HG03025 (cell line): Measurements from ENCODE around the gene DNAI2.
"Not testable (repeated sequence)": the region's sequence is repeated elsewhere in the genome, so short reads cannot be mapped to it uniquely, and the experiment has no call there.

Experiments used
- ATAC-seq: cut with Tn5 transposase; IDR thresholded peaks from one replicate; pipeline ENCODE4 v1.9.1; 2021; ENCODE audit warnings: mild to moderate bottlenecking, moderate library complexity; ENCODE audit not compliant: unreplicated experiment, low FRiP score

DNAI2 gene

DNA sequence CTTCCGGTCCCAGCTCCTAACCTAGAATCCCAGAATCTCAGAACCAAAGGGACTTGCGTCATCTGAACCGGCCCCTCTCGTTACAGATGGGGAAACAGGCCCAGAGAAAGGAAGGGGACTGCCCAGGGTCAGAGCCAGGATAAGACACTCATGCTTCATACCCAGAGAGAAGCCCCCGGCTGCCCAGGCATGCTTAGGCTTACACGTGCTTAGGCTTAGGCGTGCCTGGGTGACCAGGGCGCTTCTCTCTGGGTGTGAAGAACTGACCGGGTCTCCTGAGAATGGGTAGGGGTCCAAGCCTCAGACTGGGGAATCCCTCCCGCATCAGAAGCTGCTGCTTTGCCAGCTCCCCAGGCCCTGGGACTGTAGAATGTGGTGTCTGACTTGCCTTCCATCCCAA lies 29.9 kb upstream of the DNAI2 start:
- no peak for ATAC-seq

DNA sequence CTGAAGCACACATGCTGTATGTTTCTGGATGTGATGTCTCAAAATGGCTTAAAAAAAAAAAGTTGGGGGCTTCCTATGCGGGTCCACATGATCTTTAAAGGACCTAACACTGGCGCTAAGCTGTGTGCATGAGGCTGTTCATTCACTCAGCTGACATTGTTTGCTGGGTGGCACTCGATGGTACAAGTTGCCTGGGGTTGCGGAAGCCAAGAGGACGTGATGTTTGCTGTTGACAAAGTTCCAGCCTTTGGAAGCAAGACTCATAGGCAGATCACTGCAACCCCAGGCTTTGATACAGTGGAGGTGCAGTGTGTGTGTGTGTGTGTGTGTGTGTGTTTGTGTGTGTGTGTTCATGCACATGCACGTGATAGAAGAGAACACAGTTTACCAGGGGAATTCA lies 29.5 kb upstream of the DNAI2 start:
- ATAC-seq: no peak

DNA sequence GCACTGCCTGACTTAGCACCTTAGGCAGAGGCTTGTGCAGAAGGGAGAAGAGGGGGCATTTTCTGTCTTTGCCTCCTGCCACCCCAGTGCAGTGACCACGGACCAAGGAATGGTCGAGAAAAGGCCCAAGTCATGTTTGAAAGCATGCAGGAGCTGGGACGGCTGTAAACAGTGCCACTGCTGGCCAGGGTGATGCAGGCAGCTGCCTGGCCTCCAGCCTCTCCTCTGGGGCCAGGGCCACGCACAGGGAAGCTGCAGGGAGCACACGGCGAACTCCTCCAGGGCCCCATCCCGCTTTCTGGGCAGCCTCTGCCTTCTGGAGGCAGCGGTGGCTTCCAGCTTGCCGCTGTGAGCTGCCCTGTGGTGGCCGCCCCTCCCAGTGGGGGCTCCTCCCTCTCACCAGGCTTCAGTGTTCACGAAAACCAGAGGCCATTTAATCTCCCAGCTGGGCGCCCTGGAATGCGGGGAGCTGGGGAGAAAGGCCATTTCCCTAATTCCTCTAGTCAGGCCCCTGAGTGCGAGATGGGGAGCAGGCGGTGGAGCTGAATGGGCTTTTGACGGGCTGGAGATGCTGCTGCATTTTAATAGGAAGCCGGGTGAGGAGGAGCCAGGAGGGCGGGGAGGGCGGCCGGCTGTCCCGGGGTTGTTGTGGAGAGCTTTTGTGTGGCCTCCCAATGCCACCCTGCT lies 28.7 kb upstream of the DNAI2 start:
- no peak for ATAC-seq

DNA sequence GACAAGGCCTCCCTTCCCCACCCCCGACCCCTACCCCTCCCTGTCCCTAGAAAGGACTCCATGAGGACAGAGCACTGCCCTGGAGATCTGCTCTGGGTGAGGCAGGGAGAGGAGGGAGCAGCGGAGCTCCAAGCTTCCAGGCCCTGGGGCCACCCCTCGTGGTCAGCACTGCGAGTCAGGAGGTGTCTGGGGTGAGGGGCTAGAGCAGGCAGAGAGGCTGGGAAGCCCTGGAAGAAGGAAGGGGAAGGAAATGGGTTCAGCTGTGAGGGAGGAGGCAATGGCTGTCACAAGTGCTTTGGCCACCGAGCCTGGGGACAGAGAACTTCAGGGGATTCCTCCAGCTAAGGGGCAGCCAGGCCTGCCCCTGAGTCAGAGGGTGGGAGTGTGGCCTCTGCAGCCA lies 28.2 kb upstream of the DNAI2 start:
- ATAC-seq: no peak

DNA sequence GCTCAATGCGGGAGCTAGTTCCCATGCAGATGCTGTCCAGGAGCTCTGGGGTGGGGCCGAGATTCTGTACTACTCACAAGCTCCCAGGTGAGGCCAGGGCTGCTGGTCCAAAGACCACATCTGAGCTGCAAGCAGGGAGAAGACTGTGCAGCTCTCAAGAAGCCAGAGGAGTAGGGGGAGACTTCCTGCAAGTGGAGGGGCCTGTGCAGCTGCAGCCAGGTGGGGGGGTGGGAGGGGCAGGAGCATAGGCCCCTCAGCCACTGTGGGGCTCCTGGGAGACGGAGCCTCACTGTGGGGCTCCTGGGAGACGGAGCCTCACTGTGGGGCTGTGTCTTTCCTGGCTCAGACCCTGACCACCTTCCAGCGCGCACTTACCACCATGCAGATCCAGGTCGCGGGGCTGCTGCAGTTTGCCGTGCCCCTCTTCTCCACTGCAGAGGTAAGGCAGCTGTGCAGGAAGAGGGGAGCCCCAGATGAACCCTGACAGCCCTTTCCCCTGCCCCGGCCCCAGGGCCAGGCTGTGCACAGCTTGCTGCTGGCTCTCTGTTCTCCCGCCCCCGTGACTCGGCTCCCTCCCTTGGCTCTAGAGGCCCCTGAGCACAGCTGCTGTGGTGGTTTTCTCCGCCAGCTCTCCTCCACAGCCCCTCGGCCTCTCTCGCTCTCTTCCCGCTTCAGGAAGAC lies 24.3 kb upstream of the DNAI2 start:
- ATAC-seq: no peak

DNA sequence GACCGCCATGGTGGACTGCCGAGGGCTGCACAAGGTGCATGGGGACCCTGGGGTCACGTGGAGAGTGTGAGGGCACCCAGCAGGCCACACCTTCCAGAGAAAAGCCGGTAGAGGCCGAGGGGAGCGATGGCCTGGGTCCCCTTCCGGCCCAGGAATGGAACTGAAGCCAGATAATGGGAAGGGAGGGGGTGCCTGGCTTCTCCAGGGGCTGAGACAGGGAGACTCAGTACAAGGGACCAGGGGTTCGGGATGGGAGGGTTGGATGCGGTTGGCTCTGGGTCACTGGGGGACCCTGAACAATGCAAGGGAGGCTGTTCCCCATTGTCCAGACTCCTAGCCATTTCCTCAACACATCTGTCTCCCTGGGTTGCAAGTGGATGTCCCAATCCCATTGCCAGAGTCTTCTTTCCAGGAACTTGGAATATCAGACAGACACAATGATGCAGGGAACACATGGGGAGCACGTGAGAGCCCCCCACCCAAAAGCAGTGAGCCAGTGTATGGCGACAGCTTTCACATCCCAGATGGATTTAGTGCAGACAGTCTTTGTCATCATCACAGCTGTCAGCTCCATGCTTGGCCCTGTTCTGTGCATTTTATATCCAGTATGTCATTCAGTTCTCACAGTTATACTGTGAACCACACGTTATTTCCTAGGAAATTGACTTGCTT lies 23.6 kb upstream of the DNAI2 start:
- no peak for ATAC-seq

DNA sequence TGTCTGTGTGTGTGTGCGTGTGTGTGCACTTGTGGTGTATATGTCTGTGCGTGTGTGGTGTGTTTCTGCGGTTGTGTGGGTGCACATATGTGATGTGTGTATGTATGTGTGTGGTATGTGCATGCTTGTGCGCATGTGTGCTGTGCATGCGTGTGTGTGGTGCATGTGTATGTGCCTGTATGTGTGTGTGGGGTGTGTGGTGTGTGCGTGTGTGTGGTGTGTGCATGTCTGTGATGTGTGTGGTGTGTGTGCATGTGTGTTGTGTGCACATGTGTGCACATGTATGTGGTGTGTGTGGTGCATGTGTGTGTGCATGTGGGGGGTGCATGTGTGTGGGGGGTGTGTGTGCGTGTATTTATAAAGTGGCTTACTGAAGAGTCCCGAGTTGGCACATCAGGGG lies 23.0 kb upstream of the DNAI2 start:
- ATAC-seq: no peak

DNA sequence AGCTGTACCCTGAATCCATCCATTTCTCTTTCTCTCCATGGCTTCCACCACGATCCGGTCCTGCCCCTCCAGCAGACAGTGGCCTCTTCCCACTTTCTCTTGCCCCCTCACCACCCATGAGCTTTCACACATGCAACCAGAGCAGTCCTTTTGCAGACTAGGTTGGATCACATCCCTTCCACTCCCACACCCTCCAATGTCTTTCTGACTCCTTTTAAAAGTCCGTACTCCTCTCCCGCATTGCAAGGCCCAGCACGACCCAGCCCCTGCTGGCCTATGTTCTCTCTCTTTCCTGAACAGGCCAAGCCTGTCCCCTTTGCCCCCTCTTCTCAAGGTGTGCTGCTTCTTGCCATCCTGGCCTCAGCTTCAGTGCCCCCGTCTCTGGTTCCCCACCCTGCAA lies 22.5 kb upstream of the DNAI2 start:
- no peak for ATAC-seq

DNA sequence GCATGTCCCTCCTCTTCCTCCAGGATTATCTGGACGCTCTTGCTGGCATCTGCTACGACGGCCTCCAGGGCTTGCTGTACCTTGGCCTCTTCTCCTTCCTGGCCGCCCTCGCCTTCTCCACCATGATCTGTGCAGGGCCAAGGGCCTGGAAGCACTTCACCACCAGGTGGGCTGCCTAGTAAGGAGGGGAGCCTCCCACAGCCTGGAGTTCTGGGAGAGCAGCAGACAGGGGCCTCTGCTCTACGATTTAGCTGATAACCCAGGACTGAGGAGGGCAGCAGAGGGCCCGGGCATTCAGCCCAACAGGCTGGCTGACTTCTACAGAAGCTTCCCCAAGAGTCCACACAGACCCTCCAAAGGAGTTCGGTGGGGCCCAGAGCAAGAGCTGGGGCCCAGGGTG lies 21.8 kb upstream of the DNAI2 start:
- no peak for ATAC-seq

DNA sequence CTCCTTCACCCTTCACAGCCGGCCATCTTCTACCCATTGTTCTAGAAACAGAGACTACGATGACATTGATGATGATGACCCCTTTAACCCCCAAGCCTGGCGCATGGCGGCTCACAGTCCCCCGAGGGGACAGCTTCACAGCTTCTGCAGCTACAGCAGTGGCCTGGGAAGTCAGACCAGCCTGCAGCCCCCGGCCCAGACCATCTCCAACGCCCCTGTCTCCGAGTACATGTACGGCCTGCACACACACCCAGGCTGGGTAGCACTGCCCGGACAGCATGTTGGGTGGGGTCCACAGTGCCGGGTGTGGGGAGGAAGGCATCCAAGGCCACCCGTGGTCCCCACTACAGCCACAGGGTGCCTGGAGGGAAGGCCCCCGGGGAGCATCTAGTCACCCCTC lies 21.0 kb upstream of the DNAI2 start:
- ATAC-seq: no peak

DNA sequence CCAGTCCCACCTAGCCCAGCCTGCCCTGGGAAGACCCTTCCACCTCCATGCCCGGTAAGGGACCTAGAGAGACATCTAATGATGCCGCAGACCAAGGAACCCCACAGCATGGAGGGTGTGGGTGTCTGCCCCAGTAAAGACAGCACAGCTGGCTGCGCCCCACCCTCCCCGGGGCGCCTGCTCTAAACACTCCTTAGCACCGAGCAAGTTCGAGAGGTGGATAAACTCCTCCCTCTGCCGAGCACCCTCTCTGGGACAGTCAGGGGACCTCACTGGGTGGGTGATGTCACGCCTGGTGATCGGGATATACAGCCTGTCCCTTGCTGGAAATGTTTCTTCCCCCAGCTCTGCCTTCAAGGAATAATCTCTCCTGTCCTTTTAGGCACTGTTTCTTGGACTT lies 16.7 kb upstream of the DNAI2 start:
- no peak for ATAC-seq

DNA sequence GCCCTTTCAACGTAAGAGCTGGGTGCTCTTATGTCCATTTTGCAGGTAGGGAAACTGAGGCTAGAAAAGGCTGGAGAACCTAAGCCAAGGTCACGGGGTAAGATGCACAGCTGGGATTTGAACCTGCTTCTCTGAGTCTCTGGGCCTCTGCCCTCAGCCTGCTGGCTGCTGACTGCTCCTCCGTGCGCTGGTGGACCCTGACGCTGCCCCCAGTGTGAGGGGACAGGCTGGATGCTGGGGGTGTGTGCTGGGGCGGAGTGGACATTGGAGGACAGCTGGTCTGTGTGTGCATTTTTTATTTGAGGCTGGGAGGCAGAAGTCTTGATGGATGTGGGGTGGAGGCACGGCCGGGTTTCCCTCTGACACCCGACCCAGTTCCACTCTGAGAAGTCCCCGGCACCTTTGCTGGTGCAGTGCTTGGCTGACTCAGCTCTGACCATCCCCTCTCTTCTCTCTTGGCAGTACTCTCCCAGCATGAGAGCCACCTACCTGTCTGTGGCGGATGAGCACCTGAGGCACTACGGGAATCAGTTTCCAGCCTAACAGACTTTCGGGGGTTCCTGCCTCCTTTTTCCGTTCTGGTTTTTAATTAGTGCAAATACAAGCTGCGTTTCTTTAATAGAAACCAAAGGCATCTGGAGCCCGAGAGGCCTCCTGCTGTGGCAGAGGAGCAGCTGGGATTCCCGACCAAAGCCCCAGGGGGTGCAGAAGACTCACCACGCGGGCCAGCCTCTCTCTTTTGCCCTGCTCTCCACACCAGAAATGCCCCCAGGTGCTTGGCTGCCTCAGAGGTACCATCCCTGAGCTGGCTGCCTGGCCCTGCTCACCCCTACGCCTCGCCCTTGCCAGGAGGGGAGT lies 14.1 kb upstream of the DNAI2 start:
- no peak for ATAC-seq

DNA sequence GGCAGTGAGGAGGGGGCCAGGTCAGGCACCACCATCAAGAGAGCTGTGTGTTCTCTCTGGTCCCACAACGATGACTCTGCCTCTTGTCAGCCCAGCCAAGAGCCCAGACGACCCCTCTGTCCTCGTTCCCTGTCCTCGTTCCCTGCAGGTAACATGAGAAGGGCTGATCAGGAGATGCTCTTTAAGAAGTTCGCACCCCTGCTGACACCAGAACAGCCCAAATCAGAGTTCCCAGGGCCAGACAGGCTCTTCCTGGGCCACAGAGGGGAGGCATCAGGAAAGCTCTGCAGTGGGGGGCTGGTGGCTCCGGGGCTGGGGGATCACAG lies 13.5 kb upstream of the DNAI2 start:
- ATAC-seq: no peak

DNA sequence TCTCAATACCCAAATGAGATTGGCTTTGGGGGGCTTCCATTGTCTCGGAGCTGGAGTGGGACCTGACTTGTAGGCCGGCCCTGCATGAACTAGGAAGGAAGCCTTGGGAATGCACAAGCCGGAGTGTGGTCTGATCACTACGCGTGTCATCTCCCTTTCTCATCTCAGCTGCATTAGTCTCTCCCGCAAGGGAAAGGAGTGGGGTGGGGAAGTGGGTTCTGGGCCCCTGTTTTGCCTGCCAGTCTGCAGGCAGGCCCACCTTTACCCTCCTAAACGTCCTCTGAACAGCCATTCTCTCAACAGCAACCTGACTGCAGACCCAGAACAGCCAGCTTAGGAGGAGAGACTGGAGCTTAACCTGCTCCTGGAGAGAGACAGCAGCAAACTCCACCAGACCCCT lies 11.4 kb upstream of the DNAI2 start:
- no peak for ATAC-seq

DNA sequence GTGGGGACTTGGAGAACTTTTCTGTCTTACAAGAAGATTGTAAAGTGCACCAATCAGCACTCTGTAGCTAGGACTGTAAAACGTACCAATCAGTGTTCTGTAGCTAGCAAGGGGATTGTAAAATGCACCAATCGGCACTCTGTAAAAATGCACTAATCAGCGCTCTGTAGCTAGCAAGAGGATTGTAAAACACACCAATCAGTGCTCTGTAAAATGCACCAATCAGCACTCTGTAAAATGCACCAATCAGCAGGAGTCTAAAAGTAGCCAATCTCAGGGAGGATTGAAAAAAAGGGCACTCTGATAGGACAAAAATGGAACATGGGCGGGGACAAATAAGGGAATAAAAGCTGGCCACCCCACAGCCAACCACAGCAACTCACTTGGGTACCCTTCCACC lies 7.0 kb upstream of the DNAI2 start:
- not testable (repeated sequence) for ATAC-seq

DNA sequence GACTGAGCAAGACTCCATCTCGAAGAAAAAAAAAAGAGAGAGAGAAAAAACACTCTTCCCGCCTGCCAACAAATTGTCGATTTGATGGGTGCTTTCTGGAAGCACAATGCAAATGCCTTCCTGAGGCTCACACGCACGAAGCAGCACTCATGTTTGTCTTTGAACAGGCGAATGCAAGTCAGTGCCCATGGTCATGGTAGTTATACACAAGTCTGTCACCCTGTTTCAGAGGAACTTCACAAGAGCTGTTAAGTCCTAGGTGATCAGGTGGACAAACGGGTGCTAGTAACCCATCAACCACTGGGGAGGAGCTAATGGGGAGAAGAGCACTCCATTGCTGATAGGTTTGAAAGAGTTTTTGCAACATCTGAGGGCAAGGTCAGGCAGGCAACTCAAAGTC lies 6.5 kb upstream of the DNAI2 start:
- ATAC-seq: no peak

DNA sequence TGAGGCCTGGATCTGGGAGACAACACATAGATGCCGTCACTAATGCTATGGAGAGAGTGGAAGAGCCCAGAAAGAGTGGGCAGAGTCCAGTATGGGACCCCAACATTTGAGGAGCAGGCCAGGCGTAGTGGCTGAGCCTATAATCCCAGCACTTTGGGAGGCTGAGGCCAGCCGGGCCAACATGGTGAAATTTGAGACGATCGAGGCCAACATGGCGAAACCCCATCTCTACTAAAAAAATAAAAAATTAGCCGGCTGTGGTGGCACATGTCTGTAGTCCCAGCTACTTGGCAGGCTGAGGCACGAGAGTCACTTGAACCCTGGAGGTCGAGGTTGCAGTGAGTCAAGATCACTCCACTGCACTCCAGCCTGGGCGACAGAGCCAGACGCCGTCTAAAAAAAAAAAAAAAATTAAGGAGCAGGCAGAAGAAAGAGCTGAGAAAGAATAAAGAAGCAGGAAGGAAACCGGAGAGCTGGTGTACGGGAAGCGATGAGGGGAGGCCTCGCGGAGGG lies 6.0 kb upstream of the DNAI2 start:
- no peak for ATAC-seq

DNA sequence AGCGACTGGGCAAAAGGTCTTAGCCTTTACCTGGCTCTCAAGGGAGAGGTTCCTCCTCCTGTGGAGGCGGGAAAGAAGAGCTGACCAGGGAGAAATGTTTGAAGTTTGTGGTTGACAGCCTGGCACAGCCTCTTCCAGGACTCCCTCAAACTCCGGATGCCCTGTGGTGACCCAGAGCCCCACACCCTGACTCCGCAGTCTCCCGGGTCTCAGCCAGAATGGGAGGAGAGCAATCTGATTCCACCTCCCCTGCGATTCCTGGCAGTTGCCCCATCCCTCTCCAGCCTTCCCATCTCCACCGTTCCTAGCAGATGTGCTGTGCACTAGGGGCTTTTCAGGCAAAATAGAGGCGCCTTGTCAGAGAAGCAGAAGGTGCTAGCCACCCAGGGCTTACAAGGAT lies 5.5 kb upstream of the DNAI2 start:
- no peak for ATAC-seq

DNA sequence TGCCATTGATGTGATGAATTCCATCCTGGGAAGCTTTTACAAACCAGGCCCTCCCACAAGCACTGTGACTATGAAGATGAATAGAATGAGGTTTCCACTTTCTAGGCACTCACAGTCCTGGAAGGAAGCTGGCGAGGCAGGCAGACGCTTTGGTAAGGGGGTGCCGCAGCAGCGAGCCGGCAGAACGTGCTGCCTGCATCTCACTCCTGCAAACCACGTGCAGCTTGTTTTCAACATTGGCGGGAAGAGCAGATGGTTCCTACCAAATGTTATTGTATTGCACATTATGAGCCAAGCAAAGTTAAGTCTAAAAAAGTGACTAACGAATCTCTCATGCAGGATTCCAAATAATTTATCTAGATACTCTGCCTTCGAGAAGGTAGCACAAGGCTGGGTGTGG lies 3.7 kb upstream of the DNAI2 start:
- ATAC-seq: no peak

DNA sequence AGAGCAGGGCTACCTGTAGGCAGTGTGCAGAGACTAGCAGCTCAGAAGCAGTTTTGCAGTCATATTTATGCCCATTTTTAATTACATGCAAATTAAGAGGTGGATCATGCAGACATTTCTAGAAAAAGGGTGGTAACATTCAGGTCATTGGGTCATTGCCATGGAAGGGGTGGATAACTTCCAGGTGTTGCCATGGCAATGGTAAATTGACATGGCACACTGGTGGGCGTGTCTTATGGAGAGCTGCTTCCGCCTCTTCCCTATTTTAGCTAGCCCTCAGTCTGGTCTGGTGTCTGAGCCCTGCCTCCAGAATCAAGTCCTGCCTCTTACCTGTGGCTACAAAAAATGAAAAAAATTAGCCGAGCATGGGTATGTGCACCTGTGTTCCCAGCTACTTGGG lies 2.8 kb upstream of the DNAI2 start:
- ATAC-seq: no peak

DNA sequence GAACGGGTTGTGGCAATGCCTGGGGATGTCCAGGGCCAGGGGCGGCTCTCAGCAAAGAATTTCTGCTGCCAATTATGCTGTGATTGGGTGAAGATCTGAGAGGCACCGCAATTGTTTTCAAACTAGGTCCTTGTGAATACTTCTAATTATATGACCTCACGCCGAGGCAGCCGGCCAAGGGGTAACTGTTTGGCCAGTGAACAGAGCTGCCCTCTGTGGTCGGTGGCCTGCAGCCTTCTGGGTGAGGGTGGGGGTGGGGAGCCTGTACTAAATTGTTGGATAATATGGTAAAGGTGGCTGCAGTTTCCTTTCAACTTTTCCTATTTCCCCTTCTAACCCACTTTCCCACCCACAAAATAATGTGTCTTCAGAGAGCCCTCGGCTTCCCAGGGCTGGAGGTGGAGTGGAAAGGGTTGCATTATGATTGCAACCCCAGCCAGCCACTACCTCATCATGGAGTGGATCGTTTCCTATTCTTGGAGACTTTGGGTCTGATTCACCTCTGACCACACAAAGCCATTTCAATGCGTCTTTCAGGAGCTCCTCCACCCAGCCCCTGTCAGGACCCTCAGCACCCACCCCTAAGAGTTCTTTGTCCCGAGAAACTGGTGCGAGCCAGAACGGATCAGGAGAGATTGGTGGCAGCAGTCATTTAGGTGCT lies 2.0 kb upstream of the DNAI2 start:
- ATAC-seq: no peak
